ENCODE measurements around the gene FH.

- TF ChIP-seq CTCF (conservative IDR thresholded peaks at IDR 0.05; ENCODE audit: low read length) (no peak), EZH2phosphoT487 (IDR thresholded peaks at IDR 0.05; ENCODE audit: borderline replicate concordance) (no peak)
These were observed 6.2 kb downstream of the FH start for GRCh38 chr1:241513378-241513777.
